SK-N-SH (cell line): ENCODE measurements around the gene KCNH4.

Experiments
- CTCF ChIP-seq: fragments of 200-600 bp; sonication (generic); IDR thresholded peaks from 2 replicates; pipeline ENCODE4 v1.6.1; 2017; ENCODE audit warnings: antibody characterized with exemption, mild to moderate bottlenecking, moderate library complexity
- GABPA ChIP-seq: IDR thresholded peaks from 2 replicates; pipeline ENCODE4 v1.4.0; 2012; ENCODE audit warnings: low read depth, mild to moderate bottlenecking
- MAX ChIP-seq: IDR thresholded peaks from 2 replicates; pipeline ENCODE4 v1.4.0; 2012; ENCODE audit warnings: low read depth
- TCF12 ChIP-seq: IDR thresholded peaks from 2 replicates; pipeline ENCODE4 v1.4.0; 2012

GRCh38 chr17:42200706-42201457 is 19.9 kb upstream of the KCNH4 start:
- no peak for TF ChIP-seq CTCF
- no peak for TF ChIP-seq TCF12
- no peak for TF ChIP-seq GABPA
- TF ChIP-seq MAX, result no peak
